PC-9 (cell line): ENCODE measurements around the gene FHL3.

ENCODE experiments used
- CTCF ChIP-seq: fragments of 200-600 bp; sonication (generic); conservative IDR thresholded peaks from 2 replicates; pipeline ENCODE4 v1.6.1; 2017; ENCODE audit warnings: mixed run types, antibody characterized with exemption, mild to moderate bottlenecking, moderate library complexity
- EZH2 ChIP-seq: fragments of 200-600 bp; sonication (generic); IDR thresholded peaks from 2 replicates; pipeline ENCODE4 v1.8.0; 2017; ENCODE audit warnings: antibody characterized with exemption, low read depth

GRCh38 chr1:38051079-38051543 lies 45.8 kb upstream of the FHL3 start:
- TF ChIP-seq CTCF (no peak), EZH2 (no peak)
